ENCODE results near the gene TTC7B. TPM values are rescaled to one million over a fixed set of nuclear protein-coding genes. Genes with fewer than 3 reads are reported as not detected.

The TTC7B gene
- total RNA-seq, 1 donor from 2014 or later: 55.5 TPM

GRCh38 chr14:90785471-90785870 lies 30.8 kb downstream of the TTC7B start:
- H3K27me3 ChIP-seq (ENCODE audit: low read depth): no peaks in the 10 kb centered on the region
- TF ChIP-seq, protein P1, sequence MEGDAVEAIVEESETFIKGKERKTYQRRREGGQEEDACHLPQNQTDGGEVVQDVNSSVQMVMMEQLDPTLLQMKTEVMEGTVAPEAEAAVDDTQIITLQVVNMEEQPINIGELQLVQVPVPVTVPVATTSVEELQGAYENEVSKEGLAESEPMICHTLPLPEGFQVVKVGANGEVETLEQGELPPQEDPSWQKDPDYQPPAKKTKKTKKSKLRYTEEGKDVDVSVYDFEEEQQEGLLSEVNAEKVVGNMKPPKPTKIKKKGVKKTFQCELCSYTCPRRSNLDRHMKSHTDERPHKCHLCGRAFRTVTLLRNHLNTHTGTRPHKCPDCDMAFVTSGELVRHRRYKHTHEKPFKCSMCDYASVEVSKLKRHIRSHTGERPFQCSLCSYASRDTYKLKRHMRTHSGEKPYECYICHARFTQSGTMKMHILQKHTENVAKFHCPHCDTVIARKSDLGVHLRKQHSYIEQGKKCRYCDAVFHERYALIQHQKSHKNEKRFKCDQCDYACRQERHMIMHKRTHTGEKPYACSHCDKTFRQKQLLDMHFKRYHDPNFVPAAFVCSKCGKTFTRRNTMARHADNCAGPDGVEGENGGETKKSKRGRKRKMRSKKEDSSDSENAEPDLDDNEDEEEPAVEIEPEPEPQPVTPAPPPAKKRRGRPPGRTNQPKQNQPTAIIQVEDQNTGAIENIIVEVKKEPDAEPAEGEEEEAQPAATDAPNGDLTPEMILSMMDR (IDR thresholded peaks at IDR 0.05; ENCODE audit: borderline replicate concordance): no peak
- no peak for DNase-seq
- intact Hi-C loops (cut with micrococcal nuclease): no loop called here
- no peaks in the 10 kb centered on the region for H3K9me3 ChIP-seq (replicated peaks)
- H3K4me1 ChIP-seq: no peaks in the 10 kb centered on the region
- no peak overlapping the region for H3K4me3 ChIP-seq
- peaks cover 46% of the 10 kb centered on the region for H3K36me3 ChIP-seq
- H3K27ac ChIP-seq (replicated peaks): no peak overlapping the region

- Histone ChIP-seq H3K9me3 (replicated peaks) (no peaks in the 10 kb centered on the region), H3K4me3 (no peak overlapping the region), H3K27ac (replicated peaks) (no peak overlapping the region), H3K4me1 (no peaks in the 10 kb centered on the region), H3K36me3 (peaks cover 53% of the 10 kb centered on the region), H3K27me3 (ENCODE audit: low read depth) (no peaks in the 10 kb centered on the region)
- intact Hi-C loops (cut with micrococcal nuclease): no loop called here
- no peak for DNase-seq
- TF ChIP-seq, protein P1 (IDR thresholded peaks at IDR 0.05; ENCODE audit: borderline replicate concordance): no peak
Measured at GRCh38 chr14:90784621-90785270, 31.5 kb downstream of the TTC7B start.

DNA sequence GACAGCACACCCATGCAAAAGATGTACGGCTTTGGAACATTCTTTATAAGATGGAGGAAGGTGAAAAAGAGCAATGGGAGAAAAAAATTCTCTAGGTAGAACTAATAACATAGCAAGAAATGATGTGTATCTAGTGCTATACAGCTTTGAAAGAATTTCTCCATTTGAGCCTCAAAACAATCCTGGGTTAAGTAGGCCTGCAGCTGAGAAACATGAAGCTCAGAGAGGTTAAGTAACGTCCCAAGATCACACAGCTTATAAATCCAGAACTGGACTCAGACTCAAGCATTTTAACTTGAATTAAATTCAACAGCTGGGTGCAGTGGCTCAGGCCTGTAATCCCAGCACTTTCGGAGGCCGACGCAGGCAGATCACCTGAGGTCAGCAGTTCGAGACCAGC lies 32.9 kb downstream of the TTC7B start:
- peaks cover 66% of the 10 kb centered on the region for H3K36me3 ChIP-seq
- H3K4me3 ChIP-seq: no peak overlapping the region
- DNase-seq: no peak
- TF ChIP-seq, protein P1 (IDR thresholded peaks at IDR 0.05; ENCODE audit: borderline replicate concordance): no peak
- no peaks in the 10 kb centered on the region for H3K4me1 ChIP-seq
- H3K9me3 ChIP-seq (replicated peaks): no peaks in the 10 kb centered on the region
- H3K27me3 ChIP-seq (ENCODE audit: low read depth): no peaks in the 10 kb centered on the region
- intact Hi-C loops (cut with micrococcal nuclease): no loop called here
- H3K27ac ChIP-seq (replicated peaks): no peak overlapping the region

GRCh38 chr14:90782892-90783291 lies 33.3 kb downstream of the TTC7B start:
- no peak overlapping the region for H3K27ac ChIP-seq (replicated peaks)
- TF ChIP-seq, protein P1 (IDR thresholded peaks at IDR 0.05; ENCODE audit: borderline replicate concordance): no peak
- DNase-seq: no peak
- H3K36me3 ChIP-seq: peaks cover 67% of the 10 kb centered on the region
- no peaks in the 10 kb centered on the region for H3K4me1 ChIP-seq
- H3K9me3 ChIP-seq (replicated peaks): no peaks in the 10 kb centered on the region
- no peak overlapping the region for H3K4me3 ChIP-seq
- no peaks in the 10 kb centered on the region for H3K27me3 ChIP-seq (ENCODE audit: low read depth)
- intact Hi-C loops (cut with micrococcal nuclease): no loop called here

GRCh38 chr14:90781876-90782275 lies 34.4 kb downstream of the TTC7B start:
- intact Hi-C loops (cut with micrococcal nuclease): no loop called here
- Histone ChIP-seq H3K36me3 (peaks cover 67% of the 10 kb centered on the region), H3K9me3 (replicated peaks) (no peaks in the 10 kb centered on the region), H3K27me3 (ENCODE audit: low read depth) (no peaks in the 10 kb centered on the region), H3K27ac (replicated peaks) (no peak overlapping the region), H3K4me1 (no peaks in the 10 kb centered on the region), H3K4me3 (no peak overlapping the region)
- TF ChIP-seq, protein P1 (IDR thresholded peaks at IDR 0.05; ENCODE audit: borderline replicate concordance): no peak
- DNase-seq: no peak

Data from left ventricle myocardium inferior (tissue), 1 donor.